ENCODE data around the gene AGTPBP1. TPM values are rescaled to one million over a fixed set of nuclear protein-coding genes. Genes with fewer than 3 reads are reported as not detected.

Gene AGTPBP1
- total RNA-seq, 1 donor from 2014 or later, result 47.0 TPM

GRCh38 chr9:85501456-85501855 is 240.3 kb downstream of the AGTPBP1 start:
- Histone ChIP-seq H3K27ac (no peak overlapping the region), H3K9me3 (peaks cover 8% of the 10 kb centered on the region), H3K4me3 (no peak overlapping the region), H3K36me3 (no peaks in the 10 kb centered on the region), H3K4me1 (no peaks in the 10 kb centered on the region), H3K27me3 (ENCODE audit: low read depth) (no peaks in the 10 kb centered on the region)
- intact Hi-C loops (cut with DNase I), result no loop called here
- no peak for TF ChIP-seq CTCF (IDR thresholded peaks at IDR 0.05)
- DNase-seq (no peak), ATAC-seq (no peak)

Other genes with a start within 250 kb of the AGTPBP1 start
- 20.3 TPM for gene NAA35, start 199.2 kb upstream of the AGTPBP1 start, total RNA-seq

Measured in lower lobe of right lung (tissue), 2 donors.